Hindlimb muscle (tissue), 1 donor: ENCODE data around the gene SLCO2A1. TPM values are rescaled to one million over a fixed set of nuclear protein-coding genes. Genes with fewer than 3 reads are reported as not detected.

Experiments used
- DNase-seq: peaks from one replicate; pipeline ENCODE4 v3.0.0-alpha.2; 2013
- polyA plus RNA-seq: library from polyadenylated mRNA; unstranded; fragments of 120-200 nt; gene quantifications from one replicate; pipeline ENCODE4 v1.2.1, GENCODE V29; 2013; ENCODE audit not compliant: insufficient read length

SLCO2A1 gene
- polyA plus RNA-seq, 1 donor, result 1.4 TPM

DNA sequence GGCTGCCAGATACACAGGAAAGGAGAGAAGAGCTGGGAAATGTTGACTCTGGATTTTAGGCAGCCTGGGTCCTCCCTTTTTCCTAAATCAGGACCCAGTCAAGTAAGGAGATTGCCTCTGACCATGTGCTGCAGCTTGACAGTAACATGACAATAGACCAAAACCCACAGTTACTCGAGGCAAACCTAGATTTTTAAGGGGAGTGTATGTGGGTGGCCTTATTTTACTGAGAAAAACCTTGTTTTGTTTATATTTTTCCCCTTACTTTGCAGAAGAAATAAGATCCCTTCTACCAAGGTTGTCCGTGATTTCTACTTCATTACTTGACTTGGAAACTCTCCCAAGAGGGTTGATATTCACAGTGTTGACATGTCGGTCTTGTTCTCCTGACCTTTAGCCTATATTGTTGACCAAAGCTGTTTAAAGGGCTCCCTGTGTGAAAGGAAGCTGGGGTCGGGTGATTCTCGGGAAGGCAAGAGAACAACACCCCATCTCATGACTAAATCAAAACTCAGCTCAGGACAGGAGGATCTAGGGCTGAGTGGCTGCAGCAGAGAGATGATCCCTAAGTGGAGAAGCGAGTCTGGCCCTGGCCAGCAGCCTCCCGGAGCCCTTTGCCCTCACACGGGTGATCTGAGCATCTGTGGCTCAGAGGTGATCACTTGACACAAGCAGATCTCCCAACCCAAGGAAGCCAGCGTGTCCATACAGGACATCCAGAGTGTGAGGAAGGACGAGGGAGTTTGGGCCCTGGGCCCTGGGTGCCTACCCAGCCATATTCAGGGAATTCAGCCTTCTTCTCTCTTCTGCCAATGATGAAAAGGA is 31.0 kb upstream of the SLCO2A1 start:
- DNase-seq, result no peak

DNA sequence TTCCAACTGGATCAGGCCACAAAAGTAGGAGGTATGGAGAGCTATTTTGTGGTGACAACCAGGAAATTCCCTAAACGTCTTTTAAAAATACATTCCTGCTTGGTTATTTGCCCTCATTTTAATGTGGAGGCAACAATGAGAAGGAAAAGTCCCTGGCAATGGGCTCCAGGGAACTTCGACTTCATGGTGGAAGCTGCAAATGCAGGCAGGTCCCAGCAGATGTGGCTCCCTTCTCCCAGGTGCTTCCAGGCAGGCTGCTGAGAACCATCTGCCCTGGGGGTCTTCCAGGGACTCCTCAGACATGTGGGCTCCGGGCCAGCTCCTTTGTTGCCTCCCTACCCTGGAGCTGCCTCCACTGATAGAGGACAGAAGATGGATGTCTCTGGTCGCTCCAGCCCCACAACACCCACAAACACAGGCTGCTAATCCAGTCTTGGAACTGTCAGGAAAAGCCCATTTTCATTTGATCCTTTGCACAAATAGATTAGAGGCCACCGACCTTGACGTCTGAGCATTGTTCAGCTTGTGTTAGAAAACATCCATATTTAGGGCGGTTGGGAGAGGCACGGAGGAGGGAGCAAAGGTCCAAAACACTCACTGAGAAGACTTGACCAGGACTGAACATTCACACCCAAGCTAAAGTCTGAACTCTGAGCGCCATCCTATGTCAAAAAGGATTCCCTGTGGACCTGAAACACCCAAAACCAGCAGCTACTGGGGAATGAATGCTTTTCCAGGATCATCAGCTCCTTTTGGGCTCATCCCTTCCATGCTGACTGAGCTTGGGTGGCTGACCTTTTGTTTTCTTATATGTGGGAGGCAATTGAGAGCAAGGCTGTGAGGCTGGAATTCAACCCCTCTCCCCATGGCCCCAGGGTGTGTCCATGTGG is 30.2 kb upstream of the SLCO2A1 start:
- DNase-seq, result no peak

GRCh38 chr3:134059035-134059601 is 29.4 kb upstream of the SLCO2A1 start:
- no peak for DNase-seq

DNA sequence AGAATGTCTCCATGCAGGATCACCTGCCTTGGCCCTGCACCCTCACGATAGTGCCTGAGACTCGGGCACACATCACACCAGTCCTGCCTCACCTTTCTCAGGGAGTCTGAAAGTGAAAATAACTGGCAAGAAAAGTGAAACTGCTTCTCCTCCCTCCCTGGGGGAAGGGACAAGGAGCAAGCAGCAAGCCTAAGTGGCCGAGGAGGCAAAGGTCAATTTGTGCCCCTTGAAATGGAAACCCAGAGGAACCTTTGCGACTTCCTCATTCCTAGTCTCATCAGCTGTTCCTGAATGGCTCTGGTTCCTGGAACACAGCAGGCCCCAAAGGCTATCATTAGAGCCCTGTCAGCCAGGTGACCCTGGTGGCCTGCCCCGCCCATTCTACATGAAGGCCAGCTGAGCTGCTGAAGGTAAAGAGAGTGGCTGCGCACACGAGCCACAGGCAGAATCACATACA is 28.0 kb upstream of the SLCO2A1 start:
- no peak for DNase-seq

DNA sequence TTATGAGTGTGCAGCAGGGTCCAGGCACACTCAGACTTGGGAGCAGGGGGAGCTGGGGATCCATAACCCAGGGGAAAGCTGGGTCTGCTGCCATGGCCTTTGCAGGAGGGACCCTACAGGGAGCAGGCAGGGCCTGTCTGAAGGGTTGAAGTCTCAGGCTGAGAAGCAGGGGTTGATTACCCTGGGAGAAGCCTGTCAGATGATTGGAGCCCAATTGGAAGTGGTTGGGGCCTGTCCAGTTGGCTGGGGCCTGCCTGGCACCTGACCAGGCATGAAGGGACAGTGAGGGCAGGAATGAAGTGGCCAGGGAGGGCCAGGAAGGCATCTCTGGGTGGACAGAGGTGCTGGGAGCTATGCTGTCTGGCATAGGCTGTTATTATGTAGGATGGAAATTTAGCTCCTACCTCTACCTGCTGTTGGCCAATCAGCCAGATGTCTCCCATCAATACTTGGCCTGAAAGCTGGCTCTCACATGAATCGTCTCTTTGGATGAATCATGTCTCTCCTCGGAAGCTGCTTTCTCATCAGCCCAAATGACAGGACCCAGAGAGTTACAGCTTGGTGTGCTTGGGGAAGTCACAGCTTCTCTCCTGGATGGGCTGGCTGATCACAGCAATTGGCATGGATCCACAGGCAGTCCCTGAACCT is 27.4 kb upstream of the SLCO2A1 start:
- no peak for DNase-seq

GRCh38 chr3:134056464-134056891 is 26.8 kb upstream of the SLCO2A1 start:
- DNase-seq, result no peak

GRCh38 chr3:134055661-134056060 is 25.9 kb upstream of the SLCO2A1 start:
- DNase-seq, result no peak

DNA sequence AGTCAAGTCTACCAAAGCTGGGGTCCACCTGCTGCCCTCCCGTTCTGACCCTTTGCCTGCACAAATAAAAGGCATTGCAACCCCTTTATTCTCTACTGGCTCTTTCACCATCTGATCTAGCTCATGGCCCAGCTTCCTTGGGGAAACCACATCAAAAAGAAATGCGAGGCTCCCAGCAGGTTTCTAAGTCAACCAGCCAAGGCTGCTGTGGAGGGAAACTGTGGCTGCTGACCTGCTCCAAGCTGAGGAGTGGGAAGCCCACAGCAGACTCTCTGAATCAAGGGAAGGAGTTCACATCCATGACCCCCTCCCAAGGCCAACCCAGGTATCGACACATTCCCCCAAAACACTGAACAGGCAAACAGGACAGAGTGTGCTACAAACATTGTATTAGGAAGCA is 25.2 kb upstream of the SLCO2A1 start:
- no peak for DNase-seq

DNA sequence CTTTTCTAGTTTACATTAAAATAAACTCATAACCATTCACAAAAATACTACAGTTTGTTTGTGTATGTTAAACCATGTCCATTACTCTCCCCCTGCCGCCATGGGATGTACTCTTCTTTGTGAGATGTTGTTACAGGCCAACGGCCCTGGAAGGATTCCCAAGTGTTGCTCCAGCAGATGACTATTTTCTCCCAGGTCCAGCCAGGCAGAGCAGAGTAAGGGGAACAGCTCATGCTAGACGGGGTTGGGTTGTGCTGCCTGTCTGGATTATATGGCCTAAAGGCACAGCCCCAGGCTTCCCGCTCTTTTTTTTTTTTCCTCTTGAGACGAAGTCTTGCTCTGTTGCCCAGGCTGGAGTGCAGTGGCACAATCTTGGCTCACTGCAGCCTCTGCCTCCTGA is 24.5 kb upstream of the SLCO2A1 start:
- DNase-seq, result peak; percentile 41

DNA sequence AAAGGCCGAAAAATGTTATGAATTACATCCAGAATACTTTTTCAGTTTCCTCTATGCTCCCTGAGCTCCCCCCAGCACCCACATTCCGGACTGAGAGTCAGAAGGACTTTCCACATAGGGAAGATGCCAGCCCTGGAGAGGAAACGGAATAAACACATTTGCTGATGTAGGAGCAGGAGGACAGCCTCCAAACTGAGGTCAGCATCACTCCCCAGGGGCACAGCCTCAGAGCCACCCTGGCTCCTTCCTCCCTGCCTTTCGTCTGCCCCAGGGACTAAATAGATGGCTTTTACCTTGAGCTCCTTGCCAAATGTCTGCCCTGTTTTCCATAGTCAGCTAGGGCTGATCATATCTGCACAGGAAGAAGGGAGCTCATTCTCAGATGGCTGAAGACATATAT is 22.6 kb upstream of the SLCO2A1 start:
- no peak for DNase-seq

- DNase-seq, result no peak
These were observed 20.0 kb upstream of the SLCO2A1 start for GRCh38 chr3:134049676-134050075.

DNA sequence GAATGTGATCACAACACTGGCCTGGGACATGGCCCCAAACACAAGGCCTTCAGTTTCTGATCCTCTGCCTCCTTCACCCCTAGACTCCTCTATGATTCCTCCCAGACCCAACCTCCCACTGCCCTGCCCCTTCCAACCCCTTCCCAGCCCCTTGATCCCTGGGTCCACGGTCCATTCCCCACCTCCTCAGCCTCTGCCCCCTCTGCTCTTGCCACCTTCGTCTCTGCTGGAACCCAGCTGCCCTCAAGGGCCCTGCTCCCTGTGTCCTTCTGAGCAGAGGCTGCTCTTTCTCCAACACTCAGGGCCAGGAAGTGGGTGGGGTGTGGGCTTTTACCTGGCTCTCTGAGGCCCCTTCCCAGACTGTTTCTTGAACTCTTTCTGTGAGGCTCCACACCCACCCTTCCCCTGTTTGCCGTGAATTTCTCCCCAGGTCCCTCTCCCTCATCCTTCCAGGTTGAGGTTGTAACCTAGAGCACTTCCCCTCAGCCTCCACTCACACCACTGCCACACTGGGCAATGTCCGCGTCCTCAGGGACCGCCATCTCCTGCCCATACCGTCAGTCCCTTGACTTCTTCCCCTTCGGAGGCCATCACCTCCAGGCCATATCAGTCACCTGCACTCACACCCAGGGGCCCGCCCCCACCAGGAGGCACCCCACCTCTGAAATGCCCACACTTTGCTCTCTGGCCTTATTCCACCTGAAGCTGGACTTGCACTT is 18.7 kb upstream of the SLCO2A1 start:
- no peak for DNase-seq

DNA sequence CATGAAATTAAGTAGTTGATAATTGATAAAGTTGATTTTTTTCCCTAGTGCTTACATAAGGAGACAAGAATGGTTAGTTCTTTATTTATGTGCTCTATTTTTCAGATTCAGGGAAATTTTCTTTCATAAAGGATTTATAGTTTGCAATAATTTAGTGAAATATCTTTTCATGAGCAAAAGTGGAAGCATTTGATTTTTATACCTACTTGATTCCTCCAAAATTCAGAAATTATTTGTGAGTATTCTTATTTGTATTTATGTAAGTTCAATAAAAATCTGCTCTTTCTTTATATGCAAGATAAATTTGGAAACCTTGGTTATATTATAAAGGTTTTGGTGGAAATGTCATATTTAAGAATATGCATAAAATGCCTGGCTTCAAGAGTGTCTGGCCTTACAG is 14.7 kb upstream of the SLCO2A1 start:
- DNase-seq, result no peak

DNA sequence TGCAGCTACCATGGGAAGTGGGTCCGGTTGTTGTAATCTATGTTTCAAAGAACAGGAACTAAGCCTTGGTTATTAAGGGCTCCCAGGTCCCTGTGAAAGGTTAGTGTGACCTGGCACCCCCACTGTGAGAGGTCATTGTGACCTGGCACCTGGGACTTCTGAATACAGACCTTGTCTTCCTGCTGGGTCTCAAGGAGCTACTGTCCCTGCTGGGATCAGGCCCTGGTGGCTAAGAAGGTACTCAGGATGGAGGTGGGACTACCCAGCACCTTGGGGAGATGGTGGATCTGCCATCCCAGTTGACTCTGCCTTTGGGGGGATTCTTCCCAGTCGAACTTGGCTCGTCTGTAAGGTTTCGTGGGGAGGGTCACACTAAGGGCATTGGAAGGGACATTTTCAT is 10.3 kb upstream of the SLCO2A1 start:
- no peak for DNase-seq

DNA sequence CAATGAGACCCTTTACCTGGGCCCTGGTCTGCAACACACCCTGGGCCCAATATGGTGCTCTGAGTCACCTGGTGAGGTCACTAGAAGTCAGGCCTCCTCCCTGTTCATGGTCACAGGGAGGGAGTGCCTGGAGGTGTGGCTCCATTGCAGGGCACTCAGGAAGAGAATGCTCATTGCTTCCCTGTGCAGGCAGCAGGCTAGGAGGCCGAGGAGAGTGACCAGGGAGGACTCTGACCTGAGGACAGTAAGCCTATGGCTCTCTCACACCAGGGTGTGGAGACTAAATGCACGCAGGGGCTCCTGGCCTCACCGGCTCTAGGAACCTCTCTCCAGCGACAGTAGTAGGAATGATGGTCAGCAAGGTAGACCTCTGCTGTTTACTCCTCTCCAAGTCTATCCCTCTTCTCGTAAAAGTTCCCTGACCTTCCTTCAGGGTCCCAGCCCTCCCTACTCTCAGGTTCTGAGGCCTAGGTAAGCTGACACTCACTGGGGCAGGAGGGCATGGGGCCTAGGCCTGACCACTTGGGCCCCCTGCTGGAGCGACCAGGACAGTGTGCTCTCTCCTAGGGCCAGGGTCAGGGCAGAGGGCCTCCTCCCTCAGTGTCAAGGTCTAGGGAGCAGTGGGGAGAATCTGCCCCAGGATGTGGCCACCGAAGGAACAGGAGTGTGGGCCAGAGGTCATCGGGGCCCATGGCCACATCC is 9.6 kb upstream of the SLCO2A1 start:
- no peak for DNase-seq

GRCh38 chr3:134038716-134039115 is 9.0 kb upstream of the SLCO2A1 start:
- no peak for DNase-seq

- DNase-seq, result no peak
These were observed 8.4 kb upstream of the SLCO2A1 start for GRCh38 chr3:134038071-134038491.

GRCh38 chr3:134037168-134037567 is 7.4 kb upstream of the SLCO2A1 start:
- DNase-seq, result no peak

DNA sequence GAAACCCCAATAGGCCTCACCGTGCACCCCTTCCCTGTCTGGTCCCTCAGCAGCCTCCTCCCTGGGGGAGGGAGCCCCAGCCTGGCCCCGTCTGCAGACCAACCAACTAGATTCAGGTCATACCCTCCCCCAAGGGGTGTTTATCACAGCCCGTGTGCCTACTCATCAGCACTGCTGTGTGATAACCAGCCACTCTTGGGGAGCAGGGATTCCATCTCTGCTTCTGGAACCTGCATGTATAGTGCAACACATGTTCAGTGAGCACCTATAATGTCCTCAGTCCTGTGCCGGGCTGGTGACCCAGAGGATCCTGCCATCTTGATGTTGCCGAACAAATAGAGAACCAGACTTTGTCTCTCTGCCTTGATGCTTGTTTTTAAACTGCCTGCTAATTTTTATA is 6.6 kb upstream of the SLCO2A1 start:
- no peak for DNase-seq

- DNase-seq, result no peak
These were observed 6.1 kb upstream of the SLCO2A1 start for GRCh38 chr3:134035836-134036235.
